ENCODE measurements around the gene PDK2. TPM values are rescaled to one million over a fixed set of nuclear protein-coding genes. Genes with fewer than 3 reads are reported as not detected.

PDK2 gene
- total RNA-seq, 3 donors from 2014 or later: 51.0 to 91.6 (median 72.6) TPM

DNA sequence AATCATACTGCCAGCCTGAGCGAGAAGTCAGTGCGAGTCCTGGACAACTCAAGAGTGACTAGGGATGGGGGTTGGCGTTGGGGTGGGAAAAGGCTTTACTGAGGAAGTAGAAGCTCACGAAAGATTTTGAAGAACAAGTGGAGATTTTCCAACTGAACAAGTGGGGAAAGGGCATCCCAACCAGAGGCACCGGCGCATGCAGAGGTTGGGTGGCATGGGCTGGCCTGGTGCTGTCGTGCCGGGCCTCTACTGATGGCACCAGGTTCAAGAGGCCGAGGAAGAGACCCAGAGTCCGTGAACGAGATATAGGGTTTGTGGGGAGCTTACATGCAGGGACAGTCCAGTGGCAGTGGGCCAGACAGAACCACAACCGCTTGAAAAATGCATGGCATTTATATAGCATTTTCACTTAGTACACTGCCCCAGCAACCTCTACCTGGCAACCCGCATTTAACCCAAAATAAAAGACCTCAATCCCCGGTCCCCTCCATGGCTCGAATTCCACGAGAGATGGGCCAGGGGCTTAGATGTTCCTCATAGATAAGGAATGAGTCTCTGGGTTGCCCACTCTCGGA lies 46.9 kb upstream of the PDK2 start:
- no peaks in the 10 kb centered on the region for H3K36me3 ChIP-seq (ENCODE audit: low read depth)
- no peaks in the 10 kb centered on the region for H3K9me3 ChIP-seq
- TF ChIP-seq, protein P1, sequence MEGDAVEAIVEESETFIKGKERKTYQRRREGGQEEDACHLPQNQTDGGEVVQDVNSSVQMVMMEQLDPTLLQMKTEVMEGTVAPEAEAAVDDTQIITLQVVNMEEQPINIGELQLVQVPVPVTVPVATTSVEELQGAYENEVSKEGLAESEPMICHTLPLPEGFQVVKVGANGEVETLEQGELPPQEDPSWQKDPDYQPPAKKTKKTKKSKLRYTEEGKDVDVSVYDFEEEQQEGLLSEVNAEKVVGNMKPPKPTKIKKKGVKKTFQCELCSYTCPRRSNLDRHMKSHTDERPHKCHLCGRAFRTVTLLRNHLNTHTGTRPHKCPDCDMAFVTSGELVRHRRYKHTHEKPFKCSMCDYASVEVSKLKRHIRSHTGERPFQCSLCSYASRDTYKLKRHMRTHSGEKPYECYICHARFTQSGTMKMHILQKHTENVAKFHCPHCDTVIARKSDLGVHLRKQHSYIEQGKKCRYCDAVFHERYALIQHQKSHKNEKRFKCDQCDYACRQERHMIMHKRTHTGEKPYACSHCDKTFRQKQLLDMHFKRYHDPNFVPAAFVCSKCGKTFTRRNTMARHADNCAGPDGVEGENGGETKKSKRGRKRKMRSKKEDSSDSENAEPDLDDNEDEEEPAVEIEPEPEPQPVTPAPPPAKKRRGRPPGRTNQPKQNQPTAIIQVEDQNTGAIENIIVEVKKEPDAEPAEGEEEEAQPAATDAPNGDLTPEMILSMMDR (IDR thresholded peaks at IDR 0.05): no peak
- peak in 2 of 3 donors; percentile 13 to 27 for DNase-seq
- no peak overlapping the region for H3K4me3 ChIP-seq
- H3K4me1 ChIP-seq (ENCODE audit: low read depth): peaks cover 3% of the 10 kb centered on the region
- no peak for ATAC-seq
- intact Hi-C loops (cut with DNase I, micrococcal nuclease): no loop called here

DNA sequence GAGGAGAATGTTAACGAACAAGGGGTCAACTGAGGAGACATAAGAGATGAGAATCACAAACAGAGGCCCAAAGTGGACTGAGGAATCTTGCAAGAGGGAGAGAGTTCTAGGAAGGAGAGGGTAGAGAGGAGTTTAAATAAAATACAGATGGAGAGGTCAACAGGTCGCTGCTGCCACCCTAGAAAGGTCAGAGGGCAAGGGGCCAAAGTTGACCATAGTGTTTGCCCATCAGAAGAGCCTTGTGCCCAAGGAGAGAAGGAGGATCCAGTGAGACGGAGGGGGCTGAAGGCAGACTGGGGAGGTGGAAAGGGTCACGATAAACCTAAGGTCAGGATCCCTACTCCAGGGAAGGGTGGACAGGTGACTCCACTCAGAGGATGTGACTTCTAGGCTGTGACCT lies 46.2 kb upstream of the PDK2 start:
- Histone ChIP-seq H3K9me3 (no peaks in the 10 kb centered on the region), H3K4me1 (ENCODE audit: low read depth) (peaks cover 4% of the 10 kb centered on the region), H3K4me3 (no peak overlapping the region), H3K36me3 (ENCODE audit: low read depth) (no peaks in the 10 kb centered on the region)
- intact Hi-C loops (cut with DNase I, micrococcal nuclease): no loop called here
- DNase-seq (no peak), ATAC-seq (no peak)
- TF ChIP-seq, protein P1 (IDR thresholded peaks at IDR 0.05): no peak

DNA sequence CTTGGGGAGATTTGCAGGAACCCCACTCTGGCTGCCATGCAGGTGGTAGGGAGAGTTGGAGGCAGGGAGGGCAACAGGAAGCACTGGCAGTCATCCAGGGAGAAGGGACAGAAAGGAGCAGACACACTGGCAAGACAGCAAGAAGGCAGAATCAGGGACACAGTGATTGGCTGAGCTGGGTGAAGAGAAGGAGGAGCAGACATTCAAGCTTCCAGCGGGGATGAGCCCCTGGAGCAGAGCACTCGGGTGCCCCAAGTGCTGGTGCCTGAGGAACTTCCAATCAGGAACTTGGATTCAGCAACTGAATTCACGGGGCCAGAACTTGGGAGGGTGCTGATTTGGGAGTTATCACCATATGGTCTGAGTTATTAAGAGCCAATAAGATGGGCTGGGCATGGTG lies 45.5 kb upstream of the PDK2 start:
- intact Hi-C loops (cut with DNase I, micrococcal nuclease): no loop called here
- Histone ChIP-seq H3K4me1 (ENCODE audit: low read depth) (peaks cover 7% of the 10 kb centered on the region), H3K36me3 (ENCODE audit: low read depth) (no peaks in the 10 kb centered on the region), H3K4me3 (no peak overlapping the region), H3K9me3 (no peaks in the 10 kb centered on the region)
- TF ChIP-seq, protein P1 (IDR thresholded peaks at IDR 0.05): no peak
- ATAC-seq: no peak
- DNase-seq: peak in 2 of 3 donors; percentile 4 to 12

DNA sequence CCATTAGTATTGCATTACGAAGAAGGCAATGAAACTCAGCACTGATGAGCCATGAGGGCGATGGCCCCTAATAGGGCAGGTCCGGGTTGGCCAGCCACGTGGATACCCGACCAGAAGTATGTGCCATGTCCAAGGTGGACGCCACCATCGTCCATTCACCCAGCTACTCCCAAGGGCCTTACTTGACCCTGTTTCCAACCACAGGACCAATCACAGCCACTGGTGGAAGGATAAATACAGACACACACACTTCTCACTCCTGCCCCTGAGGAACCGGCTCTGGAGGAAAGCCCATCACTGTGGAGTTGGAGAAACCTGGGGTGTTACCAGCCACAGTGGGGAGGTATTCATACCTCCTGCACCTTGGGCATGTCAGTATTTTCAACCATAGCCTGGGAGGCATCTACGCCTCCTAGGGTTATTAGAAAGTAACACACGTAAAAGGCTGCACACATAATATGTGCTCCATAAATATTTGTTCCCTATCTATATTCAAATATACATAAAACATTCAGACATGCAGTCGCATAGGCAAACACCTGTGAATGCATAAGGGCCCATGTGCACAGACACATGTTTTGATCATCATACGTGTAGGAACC lies 44.6 kb upstream of the PDK2 start:
- TF ChIP-seq, protein P1 (IDR thresholded peaks at IDR 0.05): no peak
- intact Hi-C loops (cut with DNase I, micrococcal nuclease): no loop called here
- no peak overlapping the region for H3K4me3 ChIP-seq
- H3K4me1 ChIP-seq (ENCODE audit: low read depth): peaks cover 13% of the 10 kb centered on the region
- no peaks in the 10 kb centered on the region for H3K9me3 ChIP-seq
- DNase-seq (peak in 1 of 3 donors; percentile 17), ATAC-seq (no peak)
- H3K36me3 ChIP-seq (ENCODE audit: low read depth): no peaks in the 10 kb centered on the region

DNA sequence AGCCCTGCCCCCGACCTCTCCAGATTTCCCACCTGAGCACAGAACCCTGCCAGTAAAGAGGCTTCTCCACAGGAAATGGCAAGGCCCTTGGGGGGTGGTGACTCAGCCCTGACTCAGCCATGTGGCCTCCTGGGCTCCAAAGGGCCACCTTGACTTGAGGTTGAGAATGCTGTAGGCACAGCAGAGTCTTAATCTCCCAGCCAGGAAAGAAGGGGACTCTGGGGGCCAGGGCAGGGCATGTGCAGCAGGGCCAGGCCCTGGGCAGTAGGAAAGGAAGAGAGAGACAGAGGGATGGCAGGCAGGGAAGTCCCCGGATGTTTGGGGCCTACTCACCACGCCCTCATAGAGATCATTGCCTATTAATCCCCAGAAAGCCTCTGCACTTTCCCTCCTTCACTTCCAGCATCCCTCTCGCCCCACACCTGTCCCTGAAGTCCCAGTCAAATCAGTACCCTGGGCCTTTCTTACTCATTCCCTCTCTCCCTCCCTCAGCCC lies 44.0 kb upstream of the PDK2 start:
- H3K9me3 ChIP-seq: no peaks in the 10 kb centered on the region
- peak in 1 of 3 donors; percentile 50 for DNase-seq
- H3K4me3 ChIP-seq: no peak overlapping the region
- TF ChIP-seq, protein P1 (IDR thresholded peaks at IDR 0.05): no peak
- intact Hi-C loops (cut with DNase I, micrococcal nuclease): no loop called here
- H3K36me3 ChIP-seq (ENCODE audit: low read depth): no peaks in the 10 kb centered on the region
- ATAC-seq: no peak
- peaks cover 13% of the 10 kb centered on the region for H3K4me1 ChIP-seq (ENCODE audit: low read depth)
